Measurements from ENCODE around the gene B3GNT4. TPM values are rescaled to one million over a fixed set of nuclear protein-coding genes. Genes with fewer than 3 reads are reported as not detected.

B3GNT4 gene
- total RNA-seq, 3 donors from 2014 or later, result 1.6 TPM; not detected in 2

DNA sequence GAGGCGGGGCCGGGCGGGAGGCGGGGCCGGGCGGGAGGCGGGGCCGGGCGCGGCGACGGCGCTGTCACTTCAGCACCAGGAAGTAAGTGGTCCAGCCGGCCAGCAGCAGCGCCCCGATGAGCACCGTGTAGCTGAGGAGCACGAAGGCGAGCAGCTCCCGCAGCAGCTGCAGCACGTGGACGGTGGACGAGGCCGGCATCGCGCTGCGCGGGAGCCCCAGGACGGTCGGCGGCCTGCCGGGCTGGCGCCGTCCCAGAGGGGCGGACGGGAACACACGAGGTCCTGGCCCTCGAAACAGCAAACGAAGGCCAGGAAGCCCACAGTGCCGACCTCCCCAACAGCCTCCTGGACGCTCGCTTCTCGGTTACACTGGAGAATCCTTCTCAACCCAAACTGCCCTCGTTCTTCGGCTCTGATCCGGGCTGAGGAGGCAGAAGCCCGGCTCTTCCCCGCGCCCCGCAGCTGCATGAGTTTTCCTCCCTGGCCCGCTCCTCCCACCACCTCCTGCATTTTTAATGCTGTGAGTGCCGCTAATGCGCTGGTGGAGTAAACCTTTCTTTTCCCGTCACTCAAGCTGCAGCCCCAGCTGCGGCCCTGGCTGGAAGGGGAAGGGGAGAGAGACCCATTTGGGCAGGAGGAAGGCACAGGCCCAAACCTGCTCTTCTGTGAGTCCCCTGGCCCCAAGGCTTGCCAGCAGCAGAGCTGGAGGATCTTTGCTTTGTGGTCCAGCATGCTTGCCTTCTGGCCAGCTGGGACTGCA, 23.0 kb downstream of the B3GNT4 start:
- Histone ChIP-seq H3K9me3 (no peaks in the 10 kb centered on the region), H3K4me1 (peaks cover 13 to 15% of the 10 kb centered on the region in 2 donors), H3K27ac (peak overlapping the region; percentile 11 to 20), H3K27me3 (no peaks in the 10 kb centered on the region), H3K36me3 (no peaks in the 10 kb centered on the region), H3K4me3 (peak overlapping the region; percentile 43 to 93 (median 87))
- intact Hi-C loops (cut with DNase I; ENCODE audit: low total_unique reads), result no loop called here
- peak in 1 of 3 donors; percentile 8 for TF ChIP-seq POLR2AphosphoS5 (IDR thresholded peaks at IDR 0.05)
- TF ChIP-seq POLR2A (IDR thresholded peaks at IDR 0.05), result no peak
- no peak for DNase-seq (ENCODE audit: low spot score in 2 of 2)

DNA sequence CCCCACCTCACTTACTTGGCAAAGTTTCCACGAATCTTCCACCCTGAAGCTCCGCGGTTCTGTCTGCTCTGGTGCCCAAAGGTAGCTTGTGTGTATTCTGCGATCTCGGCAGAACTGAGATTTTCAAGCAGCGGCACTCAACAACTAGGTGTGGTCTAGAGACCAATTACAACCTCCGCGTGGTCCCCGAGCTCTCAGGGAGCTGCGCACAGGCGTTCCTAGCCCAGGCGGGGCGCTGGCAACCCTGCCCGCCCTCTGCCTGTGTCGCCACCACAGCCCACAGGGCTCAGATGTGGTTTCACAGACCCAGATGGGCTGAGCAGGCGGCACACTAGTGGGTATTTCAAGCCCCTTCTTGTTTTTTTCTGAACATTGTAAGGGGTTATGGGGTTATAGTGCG, 23.8 kb downstream of the B3GNT4 start:
- peaks cover 13 to 15% of the 10 kb centered on the region in 2 donors for H3K4me1 ChIP-seq
- no peak overlapping the region for H3K4me3 ChIP-seq
- no peak for DNase-seq (ENCODE audit: low spot score in 2 of 2)
- intact Hi-C loops (cut with DNase I; ENCODE audit: low total_unique reads), result no loop called here
- no peaks in the 10 kb centered on the region for H3K36me3 ChIP-seq
- no peak overlapping the region for H3K27ac ChIP-seq
- H3K27me3 ChIP-seq, result no peaks in the 10 kb centered on the region
- TF ChIP-seq POLR2AphosphoS5 (IDR thresholded peaks at IDR 0.05), result no peak
- no peak for TF ChIP-seq POLR2A (IDR thresholded peaks at IDR 0.05)
- TF ChIP-seq, protein P1, sequence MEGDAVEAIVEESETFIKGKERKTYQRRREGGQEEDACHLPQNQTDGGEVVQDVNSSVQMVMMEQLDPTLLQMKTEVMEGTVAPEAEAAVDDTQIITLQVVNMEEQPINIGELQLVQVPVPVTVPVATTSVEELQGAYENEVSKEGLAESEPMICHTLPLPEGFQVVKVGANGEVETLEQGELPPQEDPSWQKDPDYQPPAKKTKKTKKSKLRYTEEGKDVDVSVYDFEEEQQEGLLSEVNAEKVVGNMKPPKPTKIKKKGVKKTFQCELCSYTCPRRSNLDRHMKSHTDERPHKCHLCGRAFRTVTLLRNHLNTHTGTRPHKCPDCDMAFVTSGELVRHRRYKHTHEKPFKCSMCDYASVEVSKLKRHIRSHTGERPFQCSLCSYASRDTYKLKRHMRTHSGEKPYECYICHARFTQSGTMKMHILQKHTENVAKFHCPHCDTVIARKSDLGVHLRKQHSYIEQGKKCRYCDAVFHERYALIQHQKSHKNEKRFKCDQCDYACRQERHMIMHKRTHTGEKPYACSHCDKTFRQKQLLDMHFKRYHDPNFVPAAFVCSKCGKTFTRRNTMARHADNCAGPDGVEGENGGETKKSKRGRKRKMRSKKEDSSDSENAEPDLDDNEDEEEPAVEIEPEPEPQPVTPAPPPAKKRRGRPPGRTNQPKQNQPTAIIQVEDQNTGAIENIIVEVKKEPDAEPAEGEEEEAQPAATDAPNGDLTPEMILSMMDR (IDR thresholded peaks at IDR 0.05), result no peak
- no peaks in the 10 kb centered on the region for H3K9me3 ChIP-seq

DNA sequence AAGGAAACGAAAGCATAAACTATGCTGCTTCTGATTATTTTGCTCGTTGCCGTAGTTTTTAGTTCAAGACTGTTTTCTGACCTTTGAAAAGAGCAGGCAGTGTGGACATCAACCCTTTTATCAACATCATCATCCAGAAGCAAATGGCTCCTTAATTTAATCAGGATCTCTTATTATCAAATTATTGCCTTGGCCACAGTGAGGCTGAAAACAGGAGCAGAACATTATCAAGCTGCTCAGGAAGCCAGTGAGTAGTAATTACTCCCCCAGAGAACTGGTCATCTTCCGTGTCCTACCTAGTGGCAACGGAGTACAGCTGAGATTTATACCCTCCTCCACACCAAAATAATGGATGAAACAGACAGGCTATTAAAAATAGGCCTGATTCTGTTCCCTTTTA, 24.6 kb downstream of the B3GNT4 start:
- intact Hi-C loops (cut with DNase I; ENCODE audit: low total_unique reads), result no loop called here
- Histone ChIP-seq H3K27ac (no peak overlapping the region), H3K4me3 (no peak overlapping the region), H3K4me1 (peaks cover 13 to 15% of the 10 kb centered on the region in 2 donors), H3K27me3 (no peaks in the 10 kb centered on the region), H3K9me3 (no peaks in the 10 kb centered on the region), H3K36me3 (no peaks in the 10 kb centered on the region)
- TF ChIP-seq POLR2A (IDR thresholded peaks at IDR 0.05) (no peak), POLR2AphosphoS5 (IDR thresholded peaks at IDR 0.05) (no peak)
- TF ChIP-seq, protein P1 (IDR thresholded peaks at IDR 0.05), result no peak
- no peak for DNase-seq (ENCODE audit: low spot score in 2 of 2)

DNA sequence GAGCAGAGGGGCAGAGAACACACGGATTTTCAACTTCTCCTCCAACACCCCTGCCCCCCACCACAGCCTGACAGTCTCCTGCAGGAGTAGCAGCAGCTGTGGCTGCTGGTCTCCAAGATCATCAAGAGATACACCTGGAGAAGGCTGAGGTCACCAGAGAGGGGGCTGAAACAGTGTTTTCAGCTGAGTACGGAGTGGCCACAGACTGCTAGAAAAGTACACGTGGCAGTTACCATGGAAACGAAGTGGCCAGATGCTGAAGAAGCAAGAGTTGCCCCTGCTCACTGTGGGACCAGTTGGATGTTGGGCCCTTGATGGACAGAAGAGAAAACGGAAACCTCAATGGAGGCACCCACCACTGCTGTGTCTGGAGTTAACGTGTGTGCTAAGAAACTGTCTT, 27.3 kb downstream of the B3GNT4 start:
- no peaks in the 10 kb centered on the region for H3K36me3 ChIP-seq
- intact Hi-C loops (cut with DNase I; ENCODE audit: low total_unique reads), result no loop called here
- peaks cover 6% of the 10 kb centered on the region in 2 donors for H3K4me1 ChIP-seq
- no peak overlapping the region for H3K27ac ChIP-seq
- H3K9me3 ChIP-seq, result no peaks in the 10 kb centered on the region
- no peaks in the 10 kb centered on the region for H3K27me3 ChIP-seq
- no peak overlapping the region for H3K4me3 ChIP-seq
- DNase-seq (ENCODE audit: low spot score in 2 of 2), result no peak
- TF ChIP-seq POLR2AphosphoS5 (IDR thresholded peaks at IDR 0.05) (no peak), POLR2A (IDR thresholded peaks at IDR 0.05) (no peak)
- TF ChIP-seq, protein P1 (IDR thresholded peaks at IDR 0.05), result no peak

DNA sequence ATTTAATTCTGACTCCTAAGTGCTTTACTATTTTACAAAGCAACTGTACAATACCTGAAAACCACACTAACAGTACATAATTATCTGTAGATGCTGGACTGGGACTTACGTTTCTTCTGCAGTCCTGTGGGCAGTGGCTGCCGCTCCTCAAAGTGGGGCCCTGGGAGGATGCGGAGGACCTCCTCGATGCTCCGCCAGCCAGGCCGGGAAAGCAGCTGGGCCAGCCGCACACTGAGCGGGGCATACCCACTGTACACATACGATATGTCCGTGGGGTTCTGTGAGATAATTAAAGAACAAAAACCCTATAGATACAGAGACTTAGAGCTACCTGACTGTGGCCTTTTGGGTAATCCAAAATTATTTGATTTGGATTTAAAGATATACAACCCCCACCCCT, 29.2 kb downstream of the B3GNT4 start:
- no peaks in the 10 kb centered on the region for H3K36me3 ChIP-seq

More for the DNA sequence above, 29.2 kb downstream of the B3GNT4 start:
- intact Hi-C loops (cut with DNase I; ENCODE audit: low total_unique reads), result no loop called here
- Histone ChIP-seq H3K4me3 (no peak overlapping the region), H3K27ac (no peak overlapping the region), H3K9me3 (no peaks in the 10 kb centered on the region), H3K27me3 (no peaks in the 10 kb centered on the region), H3K4me1 (no peaks in the 10 kb centered on the region)
- no peak for DNase-seq (ENCODE audit: low spot score in 2 of 2)
- TF ChIP-seq POLR2AphosphoS5 (IDR thresholded peaks at IDR 0.05), result no peak
- TF ChIP-seq, protein P1 (IDR thresholded peaks at IDR 0.05), result no peak
- no peak for TF ChIP-seq POLR2A (IDR thresholded peaks at IDR 0.05)

Data from breast epithelium (tissue), 4 donors.